Stimulated activated CD4-positive, alpha-beta T cell treated with anti-CD3 and anti-CD28 coated beads, Interleukin-1b, Interleukin-23, amount 100 ng/mL, for 24 hours (primary cell): Measurements from ENCODE around the gene RNF220.

Experiments
- DNase-seq, 4 experiments: peaks; one replicate each; pipeline ENCODE4 v3.0.0-alpha.2; 2020; ENCODE audit warnings: low read depth in 4 of 4, low spot score in 1 of 4

RNF220 gene

GRCh38 chr1:44519035-44519676, 114.1 kb downstream of the RNF220 start:
- no peak for DNase-seq

DNA sequence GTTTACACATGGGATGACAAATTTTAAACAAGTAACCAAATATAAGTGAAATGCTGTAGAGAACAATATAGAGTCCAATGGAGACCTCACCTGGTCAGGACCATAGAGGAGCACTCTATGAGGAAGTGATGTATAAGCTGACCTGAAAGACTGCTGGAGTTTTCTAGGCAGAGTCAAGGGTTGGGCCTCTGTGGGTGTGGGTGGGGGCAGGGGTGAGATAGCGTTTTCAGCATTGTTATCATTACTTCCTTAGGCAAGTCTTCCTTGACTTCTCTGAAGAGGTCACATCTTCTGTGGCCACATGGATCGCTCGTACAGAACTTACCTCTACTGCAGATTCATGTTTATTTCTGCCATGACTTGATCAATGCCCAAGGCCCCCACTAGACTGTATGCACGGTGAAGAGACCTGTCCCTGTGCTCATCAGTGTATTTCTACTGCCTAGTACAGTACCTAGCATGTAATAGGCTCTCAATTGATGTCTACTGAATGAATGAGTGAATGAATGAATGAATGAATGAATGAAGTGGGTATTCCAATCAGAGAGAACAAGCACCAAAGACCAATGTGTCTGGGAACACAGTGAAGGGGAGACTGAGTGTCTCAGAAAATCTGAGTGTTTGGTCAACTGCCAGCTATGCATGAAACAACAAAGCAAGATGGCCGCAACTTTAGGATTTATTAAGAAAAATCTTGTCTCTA, 116.5 kb downstream of the RNF220 start:
- DNase-seq = no peak

GRCh38 chr1:44523593-44524591, 118.8 kb downstream of the RNF220 start:
- no peak for DNase-seq

- DNase-seq = no peak
Observed at GRCh38 chr1:44524655-44525500, 119.8 kb downstream of the RNF220 start.

DNA sequence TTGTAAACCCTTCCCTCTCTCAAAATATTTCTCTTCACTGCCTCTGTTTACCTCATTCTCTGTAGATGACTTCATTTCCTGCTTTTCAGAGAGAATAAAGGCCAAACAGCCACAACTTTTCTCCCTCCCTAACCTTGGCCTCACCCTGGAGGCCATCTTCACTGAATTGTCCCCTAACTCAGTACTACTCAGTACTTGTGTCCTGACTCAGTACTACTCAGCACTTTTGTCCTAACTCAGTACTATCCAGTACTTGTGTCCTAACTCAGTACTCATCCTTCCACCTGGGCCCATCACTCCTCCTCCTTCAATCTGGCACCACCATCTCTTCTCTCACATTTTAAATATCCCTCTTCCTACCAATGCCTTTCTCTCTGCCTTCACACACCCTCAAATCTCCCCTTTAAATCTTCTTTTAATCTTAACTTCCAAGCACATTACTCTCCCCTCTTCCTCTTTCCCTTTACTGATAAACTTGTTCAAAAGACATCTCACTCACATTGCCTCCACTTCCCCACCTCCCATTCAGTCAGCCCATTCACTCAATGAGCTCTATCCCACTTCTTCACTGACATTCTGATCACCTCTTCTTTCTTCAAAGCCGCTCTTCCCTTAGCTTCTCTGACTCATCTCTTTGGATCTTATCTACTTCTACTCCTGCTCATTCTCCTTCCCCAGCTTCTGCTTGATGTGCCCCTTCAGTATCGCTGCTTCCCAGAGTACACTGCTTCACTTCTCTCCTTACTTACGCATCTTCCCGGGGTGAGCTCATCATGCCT, 121.4 kb downstream of the RNF220 start:
- no peak for DNase-seq

- DNase-seq = no peak
Observed at GRCh38 chr1:44531785-44532566, 126.9 kb downstream of the RNF220 start.

DNA sequence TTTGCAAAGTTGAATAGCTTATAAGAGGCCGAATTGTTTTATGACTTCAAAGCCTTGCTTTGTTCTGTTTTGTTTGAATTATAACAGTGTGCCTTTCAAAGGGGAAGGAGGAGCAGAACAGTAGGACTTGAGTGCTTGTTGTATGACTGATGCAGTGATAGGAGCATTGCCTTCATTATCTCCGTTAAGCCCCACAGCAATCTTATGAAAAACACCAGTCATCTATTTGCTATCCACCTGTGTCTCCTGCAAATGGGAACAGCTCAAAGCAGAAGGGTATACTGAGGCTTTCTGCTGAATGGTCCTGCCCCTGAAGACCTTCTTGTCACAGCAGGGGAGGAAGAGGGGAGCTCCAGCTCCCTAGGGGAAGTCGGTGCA, 127.5 kb downstream of the RNF220 start:
- DNase-seq = no peak

- DNase-seq = no peak
Observed at GRCh38 chr1:44534771-44535170, 129.7 kb downstream of the RNF220 start.

- no peak for DNase-seq
Observed at GRCh38 chr1:44536357-44537209, 131.5 kb downstream of the RNF220 start.

DNA sequence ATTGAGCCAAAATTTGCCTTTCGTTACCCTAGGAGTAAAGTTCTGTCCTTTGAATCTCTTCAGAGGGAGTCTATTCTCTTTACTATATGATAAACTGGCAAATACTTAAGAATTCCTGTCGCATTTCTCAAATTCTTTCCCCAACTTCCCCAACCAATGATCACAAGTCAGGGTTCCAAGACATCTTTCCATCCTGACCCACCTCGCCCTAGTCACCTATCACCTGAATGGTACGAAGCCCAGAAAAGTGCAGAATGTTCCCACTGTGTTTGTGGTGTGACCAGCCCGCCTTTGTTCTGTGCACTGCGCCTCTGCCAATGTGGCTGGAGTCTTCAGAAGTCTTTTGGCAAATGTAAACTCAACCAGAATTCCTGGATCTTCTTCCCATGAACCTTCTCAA, 132.5 kb downstream of the RNF220 start:
- no peak for DNase-seq

GRCh38 chr1:44537956-44538355, 132.9 kb downstream of the RNF220 start:
- no peak for DNase-seq

DNA sequence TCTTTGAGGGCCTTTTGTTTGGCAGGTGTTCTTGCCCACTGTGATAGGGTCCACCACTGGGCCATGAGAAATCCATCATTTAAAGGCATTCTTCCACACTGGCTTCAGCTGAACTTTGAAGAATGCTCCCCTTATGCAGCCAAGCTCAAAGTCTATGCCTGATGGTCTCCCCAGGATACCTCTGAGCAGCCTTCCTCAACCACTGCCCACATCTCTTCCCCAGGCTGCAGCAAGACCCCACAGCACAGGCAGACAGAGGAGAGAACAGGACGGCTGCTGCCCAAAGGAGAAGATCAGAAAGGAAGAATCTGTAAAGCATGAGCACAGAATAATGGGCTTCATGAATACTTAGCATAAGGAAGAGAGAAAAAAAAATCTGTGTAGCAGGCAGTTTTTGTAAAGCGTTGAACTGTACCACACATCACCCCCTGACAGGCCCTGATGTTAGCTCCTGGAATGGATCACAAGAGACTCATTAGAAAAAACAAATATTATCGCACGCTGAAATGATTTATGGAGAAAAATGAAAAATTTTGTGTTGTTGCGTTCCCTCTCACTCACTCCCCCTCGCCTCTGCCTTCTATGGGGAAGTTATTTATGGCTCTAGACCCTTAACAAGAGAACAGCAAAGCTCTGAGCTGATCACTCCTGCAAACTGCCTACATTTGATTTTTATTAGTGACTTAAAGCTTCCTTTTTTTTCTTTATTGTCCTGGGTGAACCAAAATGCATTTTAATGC, 135.1 kb downstream of the RNF220 start:
- DNase-seq = no peak

DNA sequence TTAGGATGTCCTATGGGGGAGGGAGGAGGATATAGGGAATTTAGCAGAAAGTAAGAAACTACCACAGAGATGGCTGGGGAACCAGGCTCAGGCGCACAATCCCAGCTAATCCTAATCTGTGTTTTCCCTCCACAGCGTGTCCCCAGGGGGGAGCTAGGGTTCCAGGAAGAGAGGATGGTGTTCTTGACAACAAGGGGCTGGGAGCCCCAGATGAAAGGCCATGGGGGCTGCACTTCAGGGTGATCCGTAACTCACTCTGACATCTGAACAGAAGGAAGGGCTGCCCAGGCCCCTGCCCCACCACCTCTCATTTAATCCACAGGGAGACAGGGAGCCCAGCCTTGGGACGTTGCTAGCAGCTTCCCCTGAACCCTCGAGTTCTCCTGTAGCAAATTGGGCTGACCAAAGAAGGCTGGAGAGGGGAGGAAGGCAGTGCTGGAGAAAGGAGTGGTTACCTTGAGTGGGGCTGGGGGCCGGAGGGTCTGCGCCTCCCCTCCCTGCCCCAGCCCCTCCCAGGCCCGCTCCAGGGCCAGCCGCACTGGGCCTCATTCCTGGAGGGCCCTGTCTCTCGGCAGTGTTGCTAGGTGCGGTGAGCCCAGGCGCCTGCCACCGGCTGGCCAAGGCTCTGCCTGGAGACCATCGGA, 137.5 kb downstream of the RNF220 start:
- DNase-seq = no peak

DNA sequence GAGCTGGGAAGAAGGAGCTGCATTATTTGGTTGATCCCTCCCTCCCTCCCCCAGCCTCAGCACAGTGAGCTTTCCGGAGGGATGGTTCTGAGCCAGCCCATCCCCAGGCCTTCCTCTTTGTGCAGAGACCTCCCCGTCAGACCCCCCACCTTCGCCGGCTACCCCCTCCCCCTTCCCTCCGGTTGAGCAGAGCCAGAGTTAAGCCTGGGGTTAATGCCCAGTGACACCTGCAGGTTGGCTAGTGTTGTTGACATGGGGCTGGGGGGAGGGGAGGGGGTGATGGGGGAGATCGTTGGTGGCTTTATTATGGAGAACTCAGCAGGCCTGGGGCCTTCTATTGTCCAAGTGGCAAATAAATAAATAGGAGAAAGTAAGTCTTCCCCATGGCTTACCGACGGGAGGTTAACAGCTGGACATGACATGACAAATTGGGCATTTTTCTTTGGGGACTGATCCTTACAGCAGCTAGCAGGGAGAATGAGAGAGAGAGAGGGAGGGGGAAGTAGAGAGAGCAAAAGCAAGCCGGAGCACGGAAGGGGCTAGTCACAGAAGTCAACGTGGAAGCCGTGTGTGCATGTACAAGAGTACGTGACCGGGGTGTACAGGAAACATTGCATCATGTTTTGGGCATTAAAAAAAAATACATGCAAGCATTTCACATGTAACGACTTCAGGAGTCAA, 138.1 kb downstream of the RNF220 start:
- no peak for DNase-seq

DNA sequence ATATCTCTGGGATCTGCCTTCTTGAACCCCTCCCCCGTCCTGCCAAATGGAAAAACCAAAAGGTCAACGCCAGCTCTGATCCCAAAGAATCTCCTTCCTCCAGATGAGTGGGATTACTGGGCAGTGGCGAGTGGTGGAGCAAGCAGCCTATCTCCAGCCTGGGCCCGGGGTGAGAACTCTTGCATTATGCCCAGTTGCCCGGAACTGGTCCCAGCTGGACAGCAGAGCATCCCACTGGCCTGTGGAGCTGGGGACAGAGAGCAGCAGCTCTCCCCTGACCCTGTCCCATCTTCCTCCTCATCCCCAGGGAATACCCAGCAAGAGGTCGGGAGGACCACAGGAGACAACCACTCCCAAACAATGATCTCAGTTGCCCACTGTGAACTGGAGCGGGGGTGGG, 138.7 kb downstream of the RNF220 start:
- no peak for DNase-seq

DNA sequence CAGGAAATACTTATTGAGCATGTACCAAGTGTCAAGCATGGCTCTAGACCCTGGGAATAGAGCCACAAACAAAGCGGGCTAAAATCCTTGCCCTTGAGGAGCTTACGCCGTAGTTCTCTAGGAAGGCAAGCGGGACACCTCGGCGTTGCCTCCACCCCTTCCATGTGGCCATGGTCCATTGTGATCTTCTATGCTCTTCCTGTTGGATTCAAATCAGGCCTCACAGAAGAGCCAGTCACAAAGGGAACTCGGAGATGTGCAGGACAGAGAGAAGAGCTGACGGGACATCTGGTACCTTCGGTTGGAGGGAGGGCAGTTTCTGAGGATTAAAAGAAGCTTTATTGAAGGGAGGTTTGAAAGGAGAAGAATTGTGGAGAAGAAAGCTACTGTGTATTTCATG, 139.9 kb downstream of the RNF220 start:
- no peak for DNase-seq

GRCh38 chr1:44545961-44546360, 140.9 kb downstream of the RNF220 start:
- DNase-seq = no peak
